HEK293T (cell line): ENCODE results near the gene HRC.

ENCODE experiments used
- CTCF ChIA-PET: fragments of 350-600 bp; formaldehyde crosslinking; extraction: SDS; loops from one replicate; lab custom pipeline; 2021; ENCODE audit warnings: antibody characterized with exemption, inconsistent platforms; lab: Yijun Ruan, JAX
- POLR2A ChIA-PET: fragments of 350-600 bp; formaldehyde crosslinking; extraction: SDS; loops from one replicate; lab custom pipeline; 2020; ENCODE audit warnings: antibody characterized with exemption, inconsistent platforms; lab: Yijun Ruan, JAX
- DNase-seq: peaks from one replicate; pipeline ENCODE4 v3.0.0; 2012; ENCODE audit warnings: mixed read lengths; ENCODE audit errors: extremely low spot score
- ARNT ChIP-seq: fragments of 450-650 bp; IDR thresholded peaks from 2 replicates; pipeline ENCODE4 v1.6.1; 2017; ENCODE audit warnings: mild to moderate bottlenecking
- BHLHE40 ChIP-seq: fragments of 450-650 bp; IDR thresholded peaks from 2 replicates; pipeline ENCODE4 v1.6.1; 2016; ENCODE audit warnings: mild to moderate bottlenecking, moderate library complexity, borderline replicate concordance
- CTBP1 ChIP-seq: fragments of 450-650 bp; IDR thresholded peaks from 2 replicates; pipeline ENCODE4 v1.6.1; 2016; ENCODE audit warnings: borderline replicate concordance
- ELF4 ChIP-seq: fragments of 450-650 bp; IDR thresholded peaks from 2 replicates; pipeline ENCODE4 v1.6.1; 2017; ENCODE audit warnings: antibody characterized with exemption
- FOXA1 ChIP-seq: fragments of 450-650 bp; IDR thresholded peaks from 2 replicates; pipeline ENCODE4 v1.6.1; 2016; ENCODE audit warnings: mild to moderate bottlenecking
- FOXK2 ChIP-seq: fragments of 450-650 bp; IDR thresholded peaks from 2 replicates; pipeline ENCODE4 v1.6.1; 2016; ENCODE audit warnings: mild to moderate bottlenecking
- FOXM1 ChIP-seq: fragments of 450-650 bp; IDR thresholded peaks from 2 replicates; pipeline ENCODE4 v1.6.1; 2017; ENCODE audit warnings: mild to moderate bottlenecking, borderline replicate concordance
- HDGF ChIP-seq: fragments of 450-650 bp; IDR thresholded peaks from 2 replicates; pipeline ENCODE4 v1.6.1; 2017; ENCODE audit warnings: antibody characterized with exemption, borderline replicate concordance
- L3MBTL2 ChIP-seq: fragments of 450-650 bp; conservative IDR thresholded peaks from 2 replicates; pipeline ENCODE4 v1.6.1; 2016; ENCODE audit warnings: mild to moderate bottlenecking
- LEF1 ChIP-seq: fragments of 450-650 bp; IDR thresholded peaks from 2 replicates; pipeline ENCODE4 v1.6.1; 2017; ENCODE audit warnings: mild to moderate bottlenecking, borderline replicate concordance
- NFRKB ChIP-seq: fragments of 450-650 bp; IDR thresholded peaks from 2 replicates; pipeline ENCODE4 v1.6.1; 2016; ENCODE audit warnings: mild to moderate bottlenecking, moderate library complexity
- SP1 ChIP-seq: fragments of 450-650 bp; IDR thresholded peaks from 2 replicates; pipeline ENCODE4 v1.6.1; 2017
- SUZ12 ChIP-seq: fragments of 450-650 bp; IDR thresholded peaks from 2 replicates; pipeline ENCODE4 v1.6.1; 2016; ENCODE audit warnings: mild to moderate bottlenecking
- TARDBP ChIP-seq: fragments of 450-650 bp; IDR thresholded peaks from 2 replicates; pipeline ENCODE4 v1.6.1; 2016
- ZNF384 ChIP-seq: fragments of 450-650 bp; IDR thresholded peaks from 2 replicates; pipeline ENCODE4 v1.6.1; 2016
- TF ChIP-seq, protein P1 (sequence below): fragments of 450-650 bp; IDR thresholded peaks from 2 replicates; pipeline ENCODE4 v1.6.1; 2016

The HRC gene

DNA sequence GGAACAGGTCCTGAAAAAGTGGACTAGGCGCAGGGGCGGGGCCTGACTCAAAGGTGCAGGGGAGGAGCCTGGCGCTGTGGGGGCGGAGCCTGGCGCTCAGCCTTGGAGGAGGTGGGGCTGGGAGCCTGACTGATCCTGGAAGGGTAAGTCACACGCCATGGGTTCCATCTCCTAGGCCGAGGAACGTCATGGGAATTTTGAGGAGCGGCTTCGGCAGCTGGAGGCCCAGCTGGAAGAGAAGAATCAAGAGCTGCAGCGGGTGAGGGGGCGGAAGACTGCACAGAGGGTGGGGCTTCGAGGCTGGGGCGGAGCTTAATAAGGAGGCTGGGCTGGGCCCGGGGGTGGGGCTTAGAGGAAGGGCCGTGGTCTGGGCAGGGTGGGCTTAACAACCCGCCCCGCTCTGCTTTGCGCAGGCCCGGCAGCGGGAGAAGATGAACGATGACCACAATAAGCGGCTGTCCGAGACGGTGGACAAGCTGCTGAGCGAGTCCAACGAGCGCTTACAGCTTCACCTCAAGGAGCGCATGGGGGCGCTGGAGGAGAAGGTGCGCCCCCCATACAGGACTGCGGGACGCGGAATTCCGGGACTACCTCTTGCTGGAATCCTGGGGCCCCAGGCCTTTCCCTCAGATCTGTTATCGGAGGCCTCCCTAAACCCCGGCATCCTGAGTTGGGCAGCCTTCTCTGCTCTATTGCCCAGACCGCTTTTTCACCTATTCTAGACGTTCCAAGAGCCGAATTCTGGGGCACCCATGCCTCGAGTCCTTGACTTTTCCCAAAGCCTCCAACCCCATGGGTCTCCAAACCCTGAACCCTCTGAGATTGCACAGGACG lies 21.4 kb downstream of the HRC start:
- DNase-seq = peak; percentile 27
- ChIA-PET CTCF (no interaction called here), POLR2A (interaction anchor here (1.6 kb wide), 1 partner anchor 16 kb away, joined by 3 read pairs; no protein-coding TSS in a partner anchor)
- no peak for TF ChIP-seq TARDBP
- TF ChIP-seq ELF4 = no peak
- TF ChIP-seq L3MBTL2 = no peak
- no peak for TF ChIP-seq HDGF
- TF ChIP-seq SP1 = no peak
- TF ChIP-seq, protein P1, sequence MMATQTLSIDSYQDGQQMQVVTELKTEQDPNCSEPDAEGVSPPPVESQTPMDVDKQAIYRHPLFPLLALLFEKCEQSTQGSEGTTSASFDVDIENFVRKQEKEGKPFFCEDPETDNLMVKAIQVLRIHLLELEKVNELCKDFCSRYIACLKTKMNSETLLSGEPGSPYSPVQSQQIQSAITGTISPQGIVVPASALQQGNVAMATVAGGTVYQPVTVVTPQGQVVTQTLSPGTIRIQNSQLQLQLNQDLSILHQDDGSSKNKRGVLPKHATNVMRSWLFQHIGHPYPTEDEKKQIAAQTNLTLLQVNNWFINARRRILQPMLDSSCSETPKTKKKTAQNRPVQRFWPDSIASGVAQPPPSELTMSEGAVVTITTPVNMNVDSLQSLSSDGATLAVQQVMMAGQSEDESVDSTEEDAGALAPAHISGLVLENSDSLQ = no peak
- TF ChIP-seq LEF1 = no peak
- no peak for TF ChIP-seq SUZ12
- TF ChIP-seq FOXA1 = no peak
- TF ChIP-seq CTBP1 = no peak
- no peak for TF ChIP-seq FOXK2
- TF ChIP-seq ZNF384 = no peak
- TF ChIP-seq BHLHE40 = no peak
- TF ChIP-seq NFRKB = no peak
- no peak for TF ChIP-seq FOXM1
- TF ChIP-seq ARNT = no peak

DNA sequence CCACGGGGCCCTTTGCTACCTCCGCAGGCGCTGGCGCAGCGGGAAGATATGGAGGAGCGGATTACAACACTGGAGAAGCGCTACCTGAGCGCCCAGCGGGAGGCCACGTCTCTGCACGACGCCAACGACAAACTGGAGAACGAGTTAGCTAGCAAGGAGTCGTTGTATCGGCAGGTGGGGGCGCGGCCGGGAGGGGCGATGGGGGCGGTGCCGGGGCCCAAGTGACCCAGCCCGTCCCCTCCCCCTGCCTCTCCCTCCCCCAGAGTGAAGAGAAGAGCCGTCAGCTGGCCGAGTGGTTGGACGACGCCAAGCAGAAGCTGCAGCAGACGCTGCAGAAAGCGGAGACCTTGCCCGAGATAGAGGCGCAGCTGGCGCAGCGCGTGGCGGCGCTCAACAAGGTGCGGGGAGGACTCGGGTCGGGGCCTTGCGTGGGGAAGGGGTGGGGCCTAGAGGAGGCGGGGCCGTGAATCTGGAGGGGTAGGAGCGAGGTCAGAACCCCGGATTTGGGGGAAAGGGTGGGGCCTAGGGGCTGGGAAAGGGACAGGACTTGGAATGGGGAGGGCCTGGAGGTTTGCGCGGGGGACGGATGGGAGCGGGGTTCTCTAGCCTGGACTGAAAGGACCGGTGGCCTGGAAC lies 22.1 kb downstream of the HRC start:
- ChIA-PET CTCF (no interaction called here), POLR2A (interaction anchor here (1.0 kb wide), 1 partner anchor 9 kb away, joined by 3 read pairs; no protein-coding TSS in a partner anchor)
- TF ChIP-seq L3MBTL2 = no peak
- TF ChIP-seq BHLHE40 = no peak
- no peak for TF ChIP-seq FOXM1
- TF ChIP-seq TARDBP = no peak
- no peak for TF ChIP-seq LEF1
- no peak for TF ChIP-seq NFRKB
- TF ChIP-seq, protein P1 = no peak
- no peak for TF ChIP-seq FOXK2
- TF ChIP-seq ELF4 = no peak
- TF ChIP-seq SP1 = no peak
- TF ChIP-seq ARNT = no peak
- no peak for TF ChIP-seq HDGF
- no peak for DNase-seq

GRCh38 chr19:49130325-49130724 lies 24.9 kb downstream of the HRC start:
- no peak for TF ChIP-seq ZNF384
- TF ChIP-seq LEF1 = no peak
- TF ChIP-seq, protein P1 = no peak
- TF ChIP-seq CTBP1 = no peak
- TF ChIP-seq FOXA1 = no peak
- TF ChIP-seq NFRKB = no peak
- TF ChIP-seq SUZ12 = no peak
- ChIA-PET POLR2A (interaction anchor here (0.9 to 1.6 kb wide), 3 partner anchors 11 to 16 kb away, joined by 3 to 7 read pairs (median 5); partner anchors contain the start of genes LIN7B and PPFIA3), CTCF (no interaction called here)
- DNase-seq = no peak

DNA sequence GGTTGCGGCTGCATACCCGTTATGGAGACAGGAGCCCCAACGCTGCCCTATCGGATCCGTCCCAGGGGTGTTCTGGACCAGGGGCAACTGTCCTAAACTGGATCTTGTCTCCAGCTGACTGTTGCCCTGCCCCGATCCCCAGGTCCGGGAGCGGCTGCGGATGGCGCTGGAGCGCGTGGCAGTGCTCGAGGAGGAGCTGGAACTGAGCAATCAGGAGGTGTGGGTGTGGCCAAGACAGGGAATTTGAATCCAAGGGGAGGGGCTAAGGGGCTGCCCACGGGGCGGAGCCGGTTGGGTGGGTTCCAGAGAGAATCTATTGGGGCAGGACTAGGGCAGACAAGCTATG lies 26.0 kb downstream of the HRC start:
- POLR2A ChIA-PET = interaction anchor here (1.6 kb wide), 1 partner anchor 15 kb away, joined by 7 read pairs; the partner anchor contains the start of gene LIN7B
- CTCF ChIA-PET = interaction anchor here (2.1 kb wide), 1 partner anchor 17 kb away, joined by 6 read pairs; no protein-coding TSS in a partner anchor
- no peak for DNase-seq
- no peak for TF ChIP-seq NFRKB
- no peak for TF ChIP-seq BHLHE40
- no peak for TF ChIP-seq FOXA1
- no peak for TF ChIP-seq ARNT
- no peak for TF ChIP-seq SUZ12
- TF ChIP-seq ELF4 = no peak

DNA sequence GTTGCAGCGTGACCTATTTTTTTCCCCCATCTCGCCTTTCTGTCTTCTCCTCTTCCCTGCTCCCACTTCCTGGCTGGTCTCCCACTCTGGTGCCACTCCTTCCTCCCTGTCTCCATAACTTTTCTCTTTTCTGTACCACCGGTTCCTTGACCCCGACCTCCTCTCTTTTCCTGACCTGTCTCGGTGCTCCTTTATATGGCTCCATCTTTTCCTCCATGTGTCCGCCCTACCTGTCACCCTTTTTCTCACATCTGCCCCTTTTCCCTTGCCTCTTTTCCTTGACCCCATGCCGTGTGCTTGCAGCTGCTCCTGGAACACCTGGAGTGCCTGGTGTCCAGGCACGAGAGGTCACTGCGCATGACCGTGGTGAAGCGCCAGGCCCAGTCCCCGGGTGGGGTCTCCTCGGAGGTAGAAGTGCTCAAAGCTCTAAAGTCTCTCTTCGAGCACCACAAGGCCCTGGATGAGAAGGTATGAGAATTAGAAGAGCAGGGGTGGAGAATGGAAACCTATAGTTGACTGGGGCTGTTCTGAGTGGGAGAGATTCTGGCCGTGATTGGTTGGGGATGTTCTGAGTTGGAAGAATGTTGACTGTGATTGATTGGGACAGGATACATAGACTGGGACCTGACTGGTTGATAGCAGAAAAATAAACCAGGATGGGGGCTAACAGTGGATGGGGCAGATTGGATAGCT lies 26.5 kb downstream of the HRC start:
- no peak for DNase-seq
- CTCF ChIA-PET = interaction anchor here (1.3 to 2.1 kb wide), 2 partner anchors 18 to 22 kb away, joined by 4 to 6 read pairs; no protein-coding TSS in a partner anchor
- no peak for TF ChIP-seq SP1
- TF ChIP-seq FOXA1 = no peak
- no peak for TF ChIP-seq LEF1
- TF ChIP-seq, protein P1 = 0 out of 2 replicates have a peak, but pooled peaks have one; percentile 49
- POLR2A ChIA-PET = interaction anchor here (0.8 to 1.8 kb wide), 4 partner anchors 7 to 20 kb away, joined by 7 to 11 read pairs (median 8); partner anchors contain the start of gene LIN7B
